Stomach (tissue), 4 donors: ENCODE data around the gene CRYGA.

Experiments used
- POLR2A ChIP-seq, 4 donors: fragments of 450-650 bp; IDR thresholded peaks; one replicate each; pipeline ENCODE4 v1.6.1; 2016; ENCODE audit warnings: antibody characterized with exemption in 4 of 4, control low read depth in 2 of 4, mild to moderate bottlenecking in 1 of 4, moderate library complexity in 1 of 4
- TF ChIP-seq, protein P1 (sequence below), 7 experiments: fragments of 450-650 bp in 4 of 7; fragments of 200-600 bp in 3 of 7; sonication (generic) in 3 of 7; IDR thresholded peaks; one replicate each; pipeline ENCODE4 v1.5.1; 2016 to 2019; ENCODE audit warnings: antibody characterized with exemption in 7 of 7, control low read depth in 2 of 7, mild to moderate bottlenecking in 1 of 7

DNA sequence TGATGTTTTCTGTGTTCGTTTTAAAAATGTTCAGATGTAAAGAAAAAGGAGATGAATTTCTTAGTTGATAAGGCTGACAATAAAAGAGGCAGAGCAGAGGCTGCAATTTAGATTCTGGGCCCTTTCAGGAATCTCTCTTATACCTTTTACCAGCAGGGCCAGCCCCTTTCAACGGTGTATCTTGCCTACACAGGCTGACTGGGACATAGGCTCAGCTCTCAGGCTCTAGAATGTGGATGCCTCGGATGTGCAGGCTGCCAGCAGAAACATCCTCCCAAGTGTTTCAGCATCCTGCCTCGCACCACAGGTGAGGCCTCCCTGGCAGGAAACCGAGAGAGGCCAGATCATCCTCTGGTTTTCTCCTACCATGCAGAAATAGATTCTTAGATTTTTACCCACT is 23.1 kb upstream of the CRYGA start:
- TF ChIP-seq, protein P1, sequence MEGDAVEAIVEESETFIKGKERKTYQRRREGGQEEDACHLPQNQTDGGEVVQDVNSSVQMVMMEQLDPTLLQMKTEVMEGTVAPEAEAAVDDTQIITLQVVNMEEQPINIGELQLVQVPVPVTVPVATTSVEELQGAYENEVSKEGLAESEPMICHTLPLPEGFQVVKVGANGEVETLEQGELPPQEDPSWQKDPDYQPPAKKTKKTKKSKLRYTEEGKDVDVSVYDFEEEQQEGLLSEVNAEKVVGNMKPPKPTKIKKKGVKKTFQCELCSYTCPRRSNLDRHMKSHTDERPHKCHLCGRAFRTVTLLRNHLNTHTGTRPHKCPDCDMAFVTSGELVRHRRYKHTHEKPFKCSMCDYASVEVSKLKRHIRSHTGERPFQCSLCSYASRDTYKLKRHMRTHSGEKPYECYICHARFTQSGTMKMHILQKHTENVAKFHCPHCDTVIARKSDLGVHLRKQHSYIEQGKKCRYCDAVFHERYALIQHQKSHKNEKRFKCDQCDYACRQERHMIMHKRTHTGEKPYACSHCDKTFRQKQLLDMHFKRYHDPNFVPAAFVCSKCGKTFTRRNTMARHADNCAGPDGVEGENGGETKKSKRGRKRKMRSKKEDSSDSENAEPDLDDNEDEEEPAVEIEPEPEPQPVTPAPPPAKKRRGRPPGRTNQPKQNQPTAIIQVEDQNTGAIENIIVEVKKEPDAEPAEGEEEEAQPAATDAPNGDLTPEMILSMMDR (IDR thresholded peaks at IDR 0.05) = no peak
- TF ChIP-seq POLR2A (IDR thresholded peaks at IDR 0.05) = no peak
